ENCODE data around the gene FAM107B.

Gene FAM107B

DNA sequence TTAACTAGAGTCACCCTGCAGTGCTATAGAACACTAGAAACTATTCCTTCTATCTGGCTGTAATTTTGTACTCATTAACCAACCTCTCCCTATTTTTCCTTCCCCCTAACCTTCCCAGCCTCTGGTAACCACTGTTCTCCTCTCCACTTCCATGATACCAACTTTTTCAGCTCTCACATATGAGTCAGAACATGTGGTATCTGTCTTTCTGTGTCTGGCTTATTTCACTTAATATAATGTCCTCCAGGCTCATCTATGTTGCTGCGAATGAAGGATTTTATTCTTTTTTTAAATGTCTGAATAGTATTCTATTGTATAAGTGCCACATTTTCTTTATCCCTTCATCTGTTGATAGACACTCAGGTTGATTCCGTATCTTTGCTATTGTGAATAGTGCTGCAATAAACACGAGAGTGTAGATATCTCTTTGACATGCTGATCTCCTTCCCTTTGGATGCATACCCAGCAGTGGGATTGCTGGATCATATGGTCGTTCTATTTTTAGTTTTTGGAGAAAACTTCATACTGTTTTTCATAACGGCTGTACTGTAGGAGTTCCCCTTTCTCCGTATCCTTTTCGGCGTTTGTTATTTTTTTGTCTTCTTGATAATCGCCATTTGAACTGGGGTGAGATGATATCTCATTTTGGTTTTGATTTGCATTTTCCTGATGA is 101.4 kb downstream of the FAM107B start:
- Histone ChIP-seq H3K27me3 (replicated peaks; ENCODE audit: control insufficient read depth, insufficient read depth, low read length) (peaks cover 5% of the 10 kb centered on the region), H3K36me3 (ENCODE audit: control insufficient read depth, insufficient read depth, low read length, severe bottlenecking) (no peaks in the 10 kb centered on the region), H3K4me3 (ENCODE audit: low read length) (no peak overlapping the region), H3K9ac (ENCODE audit: low read length) (no peak overlapping the region), H3K4me1 (ENCODE audit: control insufficient read depth, insufficient read depth, low read length) (peaks cover 15% of the 10 kb centered on the region), H3K9me3 (ENCODE audit: control insufficient read depth, low read length) (no peaks in the 10 kb centered on the region)
- peak; percentile 59 for DNase-seq (ENCODE audit: low read depth)

DNA sequence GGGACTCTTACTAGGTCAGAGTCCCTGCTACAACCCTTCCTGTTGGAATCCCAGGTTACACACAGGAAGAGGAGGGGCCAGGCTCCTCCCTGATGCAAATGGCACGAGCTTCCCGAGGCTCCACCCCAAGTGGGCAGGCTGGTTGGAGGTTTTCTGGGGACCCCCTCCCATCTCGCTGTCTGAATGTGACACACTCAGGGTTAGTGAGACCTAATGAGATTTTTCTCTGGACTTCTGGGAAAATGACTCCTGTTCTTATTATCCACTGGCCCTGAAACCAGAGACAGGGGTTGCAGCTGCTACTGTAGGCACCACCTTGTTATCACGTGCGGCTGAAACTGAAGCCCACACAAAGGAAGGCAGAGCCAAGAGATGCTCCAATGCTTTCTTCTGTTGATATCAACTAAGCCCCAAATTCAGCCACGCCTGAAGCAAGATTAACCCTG is 103.3 kb downstream of the FAM107B start:
- Histone ChIP-seq H3K4me1 (ENCODE audit: control insufficient read depth, insufficient read depth, low read length) (peaks cover 15% of the 10 kb centered on the region), H3K9me3 (ENCODE audit: control insufficient read depth, low read length) (no peaks in the 10 kb centered on the region), H3K4me3 (ENCODE audit: low read length) (no peak overlapping the region), H3K27me3 (replicated peaks; ENCODE audit: control insufficient read depth, insufficient read depth, low read length) (peaks cover 3% of the 10 kb centered on the region), H3K9ac (ENCODE audit: low read length) (no peak overlapping the region), H3K36me3 (ENCODE audit: control insufficient read depth, insufficient read depth, low read length, severe bottlenecking) (no peaks in the 10 kb centered on the region)
- DNase-seq (ENCODE audit: low read depth): no peak

DNA sequence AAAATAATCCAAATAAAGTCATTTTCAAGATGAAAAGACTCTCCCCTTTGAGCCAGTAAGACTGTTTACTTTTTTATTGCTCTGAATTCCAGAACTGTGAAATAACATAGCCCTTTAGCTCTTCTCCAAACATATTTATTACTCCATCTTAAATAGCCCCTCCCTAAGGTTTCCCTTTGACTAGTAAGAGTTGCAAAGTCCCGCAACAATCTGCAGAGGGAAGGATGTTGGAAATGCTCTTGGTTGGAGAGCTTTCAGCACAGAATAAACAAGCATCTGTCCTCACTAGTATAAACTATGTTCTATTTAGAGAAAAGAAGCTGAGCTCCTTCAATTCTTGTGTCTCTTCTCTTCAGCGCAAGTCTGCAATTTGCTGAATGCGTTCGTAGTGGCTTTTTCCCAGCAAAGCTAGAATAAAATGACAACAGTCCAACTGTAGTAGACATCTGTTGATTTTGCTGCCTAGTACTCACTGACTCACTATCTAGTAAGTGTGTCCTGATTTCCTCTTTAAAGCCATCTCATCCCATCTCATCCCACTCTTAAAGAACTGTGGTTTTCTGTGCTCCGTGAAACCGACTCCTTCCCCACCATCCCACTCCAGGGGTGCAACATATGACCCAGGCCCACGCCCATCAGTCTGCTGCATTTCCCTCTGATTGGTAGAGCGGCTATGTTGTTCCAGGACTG is 104.0 kb downstream of the FAM107B start:
- no peaks in the 10 kb centered on the region for H3K36me3 ChIP-seq (ENCODE audit: control insufficient read depth, insufficient read depth, low read length, severe bottlenecking)
- no peaks in the 10 kb centered on the region for H3K9me3 ChIP-seq (ENCODE audit: control insufficient read depth, low read length)
- DNase-seq (ENCODE audit: low read depth): peak; percentile 70
- H3K4me3 ChIP-seq (ENCODE audit: low read length): peak overlapping the region; percentile 54
- H3K4me1 ChIP-seq (ENCODE audit: control insufficient read depth, insufficient read depth, low read length): peaks cover 15% of the 10 kb centered on the region
- H3K9ac ChIP-seq (ENCODE audit: low read length): peak overlapping the region; percentile 7
- peaks cover 3% of the 10 kb centered on the region for H3K27me3 ChIP-seq (replicated peaks; ENCODE audit: control insufficient read depth, insufficient read depth, low read length)

DNA sequence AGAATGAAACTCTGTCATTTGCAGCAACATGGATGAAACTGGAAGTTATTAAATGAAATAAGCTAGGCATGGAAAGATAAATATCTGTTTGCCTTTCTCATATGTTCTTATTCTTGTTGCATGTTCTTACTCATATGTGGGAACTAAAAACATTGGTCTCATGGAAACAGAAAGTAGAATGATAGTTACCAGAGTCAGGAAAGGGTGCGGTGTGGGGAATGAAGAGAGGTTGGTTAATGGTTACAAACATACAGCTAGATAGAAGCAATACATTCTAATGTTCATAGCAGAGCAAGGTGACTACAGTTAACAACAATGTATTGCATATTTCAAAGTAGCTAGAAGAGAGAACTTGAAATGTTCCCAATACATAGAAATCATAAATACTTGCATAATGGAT is 105.1 kb downstream of the FAM107B start:
- H3K36me3 ChIP-seq (ENCODE audit: control insufficient read depth, insufficient read depth, low read length, severe bottlenecking): no peaks in the 10 kb centered on the region
- H3K9ac ChIP-seq (ENCODE audit: low read length): no peak overlapping the region
- peaks cover 15% of the 10 kb centered on the region for H3K4me1 ChIP-seq (ENCODE audit: control insufficient read depth, insufficient read depth, low read length)
- H3K27me3 ChIP-seq (replicated peaks; ENCODE audit: control insufficient read depth, insufficient read depth, low read length): peaks cover 3% of the 10 kb centered on the region
- H3K4me3 ChIP-seq (ENCODE audit: low read length): no peak overlapping the region
- no peak for DNase-seq (ENCODE audit: low read depth)
- no peaks in the 10 kb centered on the region for H3K9me3 ChIP-seq (ENCODE audit: control insufficient read depth, low read length)

DNA sequence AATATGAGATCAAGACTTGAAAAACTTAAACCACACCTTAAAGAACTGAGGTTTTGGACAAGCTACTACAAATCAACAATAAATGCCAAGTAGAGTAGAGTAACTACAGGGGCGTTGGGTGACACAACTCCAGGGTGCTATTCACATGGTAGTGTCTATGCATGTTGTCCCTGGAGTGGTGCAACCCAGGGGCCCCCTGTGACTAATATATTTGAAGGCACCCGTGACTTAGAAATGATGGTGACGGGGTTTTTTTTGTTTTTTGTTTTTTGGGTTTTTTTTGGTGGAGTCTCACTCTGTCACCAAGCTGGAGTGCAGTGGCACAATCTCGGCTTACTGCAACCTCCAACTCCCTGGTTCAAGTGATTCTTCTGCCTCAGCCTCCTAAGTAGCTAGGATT is 106.9 kb downstream of the FAM107B start:
- Histone ChIP-seq H3K9me3 (ENCODE audit: control insufficient read depth, low read length) (no peaks in the 10 kb centered on the region), H3K36me3 (ENCODE audit: control insufficient read depth, insufficient read depth, low read length, severe bottlenecking) (no peaks in the 10 kb centered on the region), H3K9ac (ENCODE audit: low read length) (no peak overlapping the region), H3K27me3 (replicated peaks; ENCODE audit: control insufficient read depth, insufficient read depth, low read length) (peaks cover 3% of the 10 kb centered on the region), H3K4me3 (ENCODE audit: low read length) (no peak overlapping the region), H3K4me1 (ENCODE audit: control insufficient read depth, insufficient read depth, low read length) (peaks cover 15% of the 10 kb centered on the region)
- DNase-seq (ENCODE audit: low read depth): no peak

DNA sequence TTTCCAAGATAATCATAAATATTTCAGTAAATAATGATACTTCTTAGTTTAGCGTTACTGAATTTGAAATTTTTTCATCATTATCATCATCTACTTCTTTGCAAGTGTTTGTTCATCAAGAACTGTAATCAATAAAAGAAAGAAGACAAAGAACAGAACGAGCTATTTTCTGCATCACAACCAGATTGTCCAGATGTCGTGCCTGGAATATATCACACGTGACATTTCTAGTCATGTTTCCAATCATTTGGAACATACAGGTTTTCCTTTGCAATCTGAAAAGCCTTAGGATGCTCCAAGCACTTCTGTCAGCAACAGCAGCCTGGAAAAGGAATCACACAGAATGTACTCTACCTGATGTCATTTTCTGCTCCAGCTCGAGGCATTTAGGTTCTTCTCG is 107.4 kb downstream of the FAM107B start:
- no peaks in the 10 kb centered on the region for H3K36me3 ChIP-seq (ENCODE audit: control insufficient read depth, insufficient read depth, low read length, severe bottlenecking)
- peaks cover 15% of the 10 kb centered on the region for H3K4me1 ChIP-seq (ENCODE audit: control insufficient read depth, insufficient read depth, low read length)
- DNase-seq (ENCODE audit: low read depth): no peak
- H3K4me3 ChIP-seq (ENCODE audit: low read length): no peak overlapping the region
- no peaks in the 10 kb centered on the region for H3K9me3 ChIP-seq (ENCODE audit: control insufficient read depth, low read length)
- peaks cover 3% of the 10 kb centered on the region for H3K27me3 ChIP-seq (replicated peaks; ENCODE audit: control insufficient read depth, insufficient read depth, low read length)
- H3K9ac ChIP-seq (ENCODE audit: low read length): no peak overlapping the region

DNA sequence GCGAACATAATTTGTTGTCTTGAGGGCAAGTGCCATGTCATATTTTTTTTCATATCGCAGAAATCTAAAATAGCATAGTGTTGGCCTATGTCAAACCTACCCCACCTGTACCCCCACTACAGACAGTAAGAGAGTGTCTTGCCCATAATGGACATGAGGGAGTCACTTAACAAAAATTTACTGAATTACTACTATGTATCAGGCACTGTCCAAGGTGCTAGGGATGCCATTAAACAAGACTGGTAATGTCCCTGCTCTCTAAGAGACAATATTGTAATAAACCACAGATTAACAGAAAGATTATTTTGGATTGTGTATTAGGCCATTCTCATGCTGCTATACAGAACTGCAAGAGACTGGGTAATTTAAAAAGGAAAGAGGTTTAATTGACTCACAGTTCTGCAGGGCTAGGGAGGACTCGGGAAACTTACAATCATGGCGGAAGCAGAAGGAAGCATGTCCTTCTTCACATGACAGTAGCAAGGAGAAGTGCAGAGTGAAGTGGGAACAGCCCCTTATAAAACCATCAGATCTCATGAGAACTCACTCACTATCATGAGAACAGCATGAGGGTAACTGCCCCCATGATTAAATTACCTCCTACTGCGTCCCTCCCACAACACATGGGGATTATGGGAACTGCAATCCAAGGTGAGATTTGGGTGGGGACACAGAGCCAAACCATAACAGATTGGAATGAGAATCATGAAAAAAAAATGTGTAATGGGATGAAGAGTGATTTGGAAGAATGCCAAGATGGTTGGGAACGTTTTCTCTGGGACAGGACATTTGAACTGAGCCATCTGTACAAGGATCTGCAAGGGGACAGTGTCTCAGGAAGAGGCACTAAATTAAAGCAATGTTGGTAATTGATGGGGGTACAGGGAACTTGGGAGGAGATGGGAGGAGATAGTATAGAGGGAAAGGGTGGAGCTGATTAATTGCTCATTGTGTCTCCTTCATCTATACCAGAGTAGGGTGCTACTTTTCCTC is 108.5 kb downstream of the FAM107B start:
- no peak for DNase-seq (ENCODE audit: low read depth)
- Histone ChIP-seq H3K27me3 (replicated peaks; ENCODE audit: control insufficient read depth, insufficient read depth, low read length) (peaks cover 3% of the 10 kb centered on the region), H3K36me3 (ENCODE audit: control insufficient read depth, insufficient read depth, low read length, severe bottlenecking) (no peaks in the 10 kb centered on the region), H3K9ac (ENCODE audit: low read length) (no peak overlapping the region), H3K4me3 (ENCODE audit: low read length) (no peak overlapping the region), H3K4me1 (ENCODE audit: control insufficient read depth, insufficient read depth, low read length) (peaks cover 12% of the 10 kb centered on the region), H3K9me3 (ENCODE audit: control insufficient read depth, low read length) (no peaks in the 10 kb centered on the region)

DNA sequence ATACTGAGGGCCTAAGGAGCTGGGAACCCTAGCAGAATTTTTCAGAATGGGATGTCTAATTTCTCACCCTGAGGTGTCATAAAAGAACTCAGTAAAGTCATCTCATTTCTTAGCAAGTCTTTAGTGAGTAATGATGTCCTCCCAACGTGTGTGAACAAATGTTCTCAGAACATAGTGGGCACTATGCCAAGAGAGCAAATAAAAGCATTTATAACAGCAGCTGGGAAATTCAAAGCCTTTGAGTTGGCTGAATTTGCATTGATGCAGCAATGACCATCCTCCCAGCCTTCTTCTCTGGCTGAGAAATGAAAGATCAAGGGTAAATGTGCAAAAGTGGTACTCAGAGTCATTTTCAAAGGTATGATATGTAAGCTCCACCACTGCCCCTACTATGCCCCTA is 109.4 kb downstream of the FAM107B start:
- Histone ChIP-seq H3K4me3 (ENCODE audit: low read length) (no peak overlapping the region), H3K4me1 (ENCODE audit: control insufficient read depth, insufficient read depth, low read length) (peaks cover 4% of the 10 kb centered on the region), H3K9ac (ENCODE audit: low read length) (no peak overlapping the region), H3K9me3 (ENCODE audit: control insufficient read depth, low read length) (no peaks in the 10 kb centered on the region), H3K36me3 (ENCODE audit: control insufficient read depth, insufficient read depth, low read length, severe bottlenecking) (no peaks in the 10 kb centered on the region), H3K27me3 (replicated peaks; ENCODE audit: control insufficient read depth, insufficient read depth, low read length) (peaks cover 3% of the 10 kb centered on the region)
- peak; percentile 29 for DNase-seq (ENCODE audit: low read depth)

DNA sequence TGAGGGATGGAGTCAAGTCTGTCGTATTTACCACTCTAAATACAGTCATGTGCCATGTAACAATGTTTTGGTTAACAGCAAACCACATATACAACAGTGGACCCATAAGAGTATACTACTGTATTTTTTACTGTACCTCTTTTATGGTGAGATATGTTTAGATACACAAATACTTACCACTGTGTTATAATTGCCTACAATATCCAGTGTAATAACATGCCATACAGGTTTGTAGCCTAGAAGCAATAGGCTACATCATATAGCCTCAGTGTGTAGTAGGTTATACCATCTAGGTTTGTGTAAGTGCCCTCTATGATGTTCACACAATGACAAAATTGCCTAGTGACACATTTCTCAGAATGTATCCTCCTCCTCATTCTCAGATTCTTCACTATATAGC is 110.4 kb downstream of the FAM107B start:
- Histone ChIP-seq H3K4me3 (ENCODE audit: low read length) (no peak overlapping the region), H3K9ac (ENCODE audit: low read length) (no peak overlapping the region), H3K4me1 (ENCODE audit: control insufficient read depth, insufficient read depth, low read length) (no peaks in the 10 kb centered on the region), H3K9me3 (ENCODE audit: control insufficient read depth, low read length) (no peaks in the 10 kb centered on the region), H3K27me3 (replicated peaks; ENCODE audit: control insufficient read depth, insufficient read depth, low read length) (peaks cover 3% of the 10 kb centered on the region), H3K36me3 (ENCODE audit: control insufficient read depth, insufficient read depth, low read length, severe bottlenecking) (no peaks in the 10 kb centered on the region)
- DNase-seq (ENCODE audit: low read depth): no peak

DNA sequence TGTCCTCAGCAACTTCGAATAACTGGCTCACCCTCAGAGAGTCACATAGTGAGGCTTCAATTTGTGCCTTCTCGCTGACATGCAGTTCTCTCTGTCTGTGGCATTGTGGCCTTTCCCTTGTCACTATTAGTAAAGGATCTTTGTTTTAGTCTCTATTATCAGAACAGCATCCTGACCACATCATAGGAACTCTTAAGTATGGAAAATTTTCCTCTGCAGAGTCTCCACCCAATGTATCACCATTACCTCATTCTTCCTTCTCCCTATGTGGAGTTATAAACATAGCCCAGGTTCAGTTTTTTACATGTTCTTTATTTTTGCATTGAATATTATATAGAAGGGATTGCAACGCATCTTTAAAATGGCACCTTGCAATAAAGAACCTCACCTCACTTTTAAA is 112.9 kb downstream of the FAM107B start:
- Histone ChIP-seq H3K4me3 (ENCODE audit: low read length) (no peak overlapping the region), H3K4me1 (ENCODE audit: control insufficient read depth, insufficient read depth, low read length) (peaks cover 14% of the 10 kb centered on the region), H3K27me3 (replicated peaks; ENCODE audit: control insufficient read depth, insufficient read depth, low read length) (peaks cover 3% of the 10 kb centered on the region), H3K36me3 (ENCODE audit: control insufficient read depth, insufficient read depth, low read length, severe bottlenecking) (no peaks in the 10 kb centered on the region), H3K9me3 (ENCODE audit: control insufficient read depth, low read length) (no peaks in the 10 kb centered on the region), H3K9ac (ENCODE audit: low read length) (no peak overlapping the region)
- no peak for DNase-seq (ENCODE audit: low read depth)

DNA sequence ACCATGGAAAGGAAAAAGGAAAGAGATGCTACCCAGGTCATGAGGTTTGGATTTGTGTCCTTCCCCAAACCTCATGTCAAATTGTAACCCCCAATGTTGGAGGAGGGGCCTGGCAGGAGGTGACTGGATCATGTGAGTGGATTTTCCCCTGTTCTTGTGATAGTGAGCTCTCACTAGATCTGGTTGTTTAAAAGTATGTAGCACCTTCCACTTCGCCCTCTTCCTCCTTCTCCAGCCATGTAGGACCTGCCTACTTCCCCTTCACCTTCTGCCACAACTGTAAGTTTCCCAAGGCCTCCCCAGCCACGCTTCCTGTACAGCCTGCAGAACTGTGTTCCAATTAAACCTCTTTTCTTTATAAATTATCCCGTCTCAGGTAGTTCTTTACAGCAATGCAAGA is 113.9 kb downstream of the FAM107B start:
- H3K27me3 ChIP-seq (replicated peaks; ENCODE audit: control insufficient read depth, insufficient read depth, low read length): no peaks in the 10 kb centered on the region
- DNase-seq (ENCODE audit: low read depth): no peak
- peaks cover 14% of the 10 kb centered on the region for H3K4me1 ChIP-seq (ENCODE audit: control insufficient read depth, insufficient read depth, low read length)
- no peaks in the 10 kb centered on the region for H3K9me3 ChIP-seq (ENCODE audit: control insufficient read depth, low read length)
- no peaks in the 10 kb centered on the region for H3K36me3 ChIP-seq (ENCODE audit: control insufficient read depth, insufficient read depth, low read length, severe bottlenecking)
- no peak overlapping the region for H3K9ac ChIP-seq (ENCODE audit: low read length)
- no peak overlapping the region for H3K4me3 ChIP-seq (ENCODE audit: low read length)

Measured in adipocyte (in vitro differentiated cells).